Measurements from ENCODE around the gene PLEK2. TPM values are rescaled to one million over a fixed set of nuclear protein-coding genes. Genes with fewer than 3 reads are reported as not detected.

PLEK2 gene
- total RNA-seq, 1 experiment from 2014 or later: 46.0 TPM

DNA sequence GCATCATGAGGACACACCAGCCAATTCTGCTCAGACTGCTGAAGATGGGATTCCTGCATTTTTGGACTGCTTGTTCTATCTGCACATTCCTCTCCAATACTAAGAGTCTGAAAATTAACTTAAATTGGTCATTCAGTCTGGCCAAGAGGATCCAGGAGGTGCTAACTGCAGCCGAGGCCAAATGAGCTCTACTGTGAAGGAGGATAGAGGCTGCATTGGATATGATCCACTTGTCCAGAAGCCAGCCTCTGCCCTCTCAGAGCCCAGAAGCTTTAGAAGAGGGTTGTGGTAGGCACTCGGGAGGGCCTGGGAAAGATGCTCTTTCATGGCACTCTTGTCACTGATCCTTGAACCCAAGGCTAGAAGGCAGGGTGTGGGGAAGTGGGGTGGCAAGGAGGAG, 37.1 kb upstream of the PLEK2 start:
- no peak for DNase-seq
- no peaks in the 10 kb centered on the region for H3F3A ChIP-seq (ENCODE audit: insufficient read depth, low read depth)
- ChIA-PET CTCF (no interaction called here), POLR2A (ENCODE audit: unreplicated experiment) (no interaction called here)
- H3K9me3 ChIP-seq (ENCODE audit: insufficient read depth, low read depth): no peaks in the 10 kb centered on the region
- no TSS peak for BruUV-seq (replicated peaks)
- no peak overlapping the region for H2AFZ ChIP-seq
- H3K27me3 ChIP-seq (ENCODE audit: insufficient read depth, low read depth): no peaks in the 10 kb centered on the region
- no peaks in the 10 kb centered on the region for H3K9me2 ChIP-seq (ENCODE audit: insufficient read depth)
- no peaks in the 10 kb centered on the region for H4K20me1 ChIP-seq (ENCODE audit: insufficient read depth)
- peaks cover 8% of the 10 kb centered on the region; the same call in 1 of the 2 replicates for H3K4me1 ChIP-seq (replicated peaks; ENCODE audit: insufficient read depth)
- H3K4me3 ChIP-seq: no peak overlapping the region
- no peak for TF ChIP-seq EZH2 (IDR thresholded peaks at IDR 0.05; ENCODE audit: low read depth)
- TF ChIP-seq, protein P1, sequence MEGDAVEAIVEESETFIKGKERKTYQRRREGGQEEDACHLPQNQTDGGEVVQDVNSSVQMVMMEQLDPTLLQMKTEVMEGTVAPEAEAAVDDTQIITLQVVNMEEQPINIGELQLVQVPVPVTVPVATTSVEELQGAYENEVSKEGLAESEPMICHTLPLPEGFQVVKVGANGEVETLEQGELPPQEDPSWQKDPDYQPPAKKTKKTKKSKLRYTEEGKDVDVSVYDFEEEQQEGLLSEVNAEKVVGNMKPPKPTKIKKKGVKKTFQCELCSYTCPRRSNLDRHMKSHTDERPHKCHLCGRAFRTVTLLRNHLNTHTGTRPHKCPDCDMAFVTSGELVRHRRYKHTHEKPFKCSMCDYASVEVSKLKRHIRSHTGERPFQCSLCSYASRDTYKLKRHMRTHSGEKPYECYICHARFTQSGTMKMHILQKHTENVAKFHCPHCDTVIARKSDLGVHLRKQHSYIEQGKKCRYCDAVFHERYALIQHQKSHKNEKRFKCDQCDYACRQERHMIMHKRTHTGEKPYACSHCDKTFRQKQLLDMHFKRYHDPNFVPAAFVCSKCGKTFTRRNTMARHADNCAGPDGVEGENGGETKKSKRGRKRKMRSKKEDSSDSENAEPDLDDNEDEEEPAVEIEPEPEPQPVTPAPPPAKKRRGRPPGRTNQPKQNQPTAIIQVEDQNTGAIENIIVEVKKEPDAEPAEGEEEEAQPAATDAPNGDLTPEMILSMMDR (conservative IDR thresholded peaks at IDR 0.05): no peak
- H3K79me2 ChIP-seq (ENCODE audit: low read depth): no peaks in the 10 kb centered on the region
- H3K27ac ChIP-seq: no peak overlapping the region
- no peaks in the 10 kb centered on the region for H3K36me3 ChIP-seq (ENCODE audit: low read depth)
- intact Hi-C loops (cut with micrococcal nuclease; ENCODE audit: unreplicated experiment): no loop called here
- no peak overlapping the region for H3K4me2 ChIP-seq

DNA sequence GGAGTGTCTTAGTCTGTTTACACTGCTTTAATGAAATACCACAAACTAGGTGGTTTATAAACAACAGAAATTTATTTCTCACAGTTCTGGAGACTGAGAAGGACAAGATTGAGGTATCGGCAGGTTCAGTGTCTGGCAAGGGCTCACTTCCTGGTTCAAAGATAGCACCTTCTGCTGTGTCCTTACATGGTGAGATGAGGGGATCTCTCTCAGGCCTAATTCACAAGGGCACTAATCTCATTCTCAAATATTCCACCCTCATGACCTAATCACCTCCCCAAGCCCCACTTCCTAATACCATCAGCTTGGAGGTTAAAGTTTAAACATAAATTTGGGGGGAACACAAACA, 35.0 kb upstream of the PLEK2 start:
- H3K4me1 ChIP-seq (replicated peaks; ENCODE audit: insufficient read depth): peaks cover 11% of the 10 kb centered on the region; the same call in 1 of the 2 replicates
- H3K4me2 ChIP-seq: no peak overlapping the region
- no peaks in the 10 kb centered on the region for H3K9me3 ChIP-seq (ENCODE audit: insufficient read depth, low read depth)
- no peak for TF ChIP-seq EZH2 (IDR thresholded peaks at IDR 0.05; ENCODE audit: low read depth)
- TF ChIP-seq, protein P1 (conservative IDR thresholded peaks at IDR 0.05): no peak
- DNase-seq: no peak
- H3K27ac ChIP-seq: no peak overlapping the region
- H3F3A ChIP-seq (ENCODE audit: insufficient read depth, low read depth): no peaks in the 10 kb centered on the region
- intact Hi-C loops (cut with micrococcal nuclease; ENCODE audit: unreplicated experiment): no loop called here
- BruUV-seq (replicated peaks): no TSS peak
- no peaks in the 10 kb centered on the region for H3K79me2 ChIP-seq (ENCODE audit: low read depth)
- H3K9me2 ChIP-seq (ENCODE audit: insufficient read depth): no peaks in the 10 kb centered on the region
- H4K20me1 ChIP-seq (ENCODE audit: insufficient read depth): no peaks in the 10 kb centered on the region
- no peaks in the 10 kb centered on the region for H3K27me3 ChIP-seq (ENCODE audit: insufficient read depth, low read depth)
- CTCF ChIA-PET: no interaction called here
- no peak overlapping the region for H3K4me3 ChIP-seq
- H2AFZ ChIP-seq: no peak overlapping the region
- H3K36me3 ChIP-seq (ENCODE audit: low read depth): no peaks in the 10 kb centered on the region
- POLR2A ChIA-PET (ENCODE audit: unreplicated experiment): no interaction called here

DNA sequence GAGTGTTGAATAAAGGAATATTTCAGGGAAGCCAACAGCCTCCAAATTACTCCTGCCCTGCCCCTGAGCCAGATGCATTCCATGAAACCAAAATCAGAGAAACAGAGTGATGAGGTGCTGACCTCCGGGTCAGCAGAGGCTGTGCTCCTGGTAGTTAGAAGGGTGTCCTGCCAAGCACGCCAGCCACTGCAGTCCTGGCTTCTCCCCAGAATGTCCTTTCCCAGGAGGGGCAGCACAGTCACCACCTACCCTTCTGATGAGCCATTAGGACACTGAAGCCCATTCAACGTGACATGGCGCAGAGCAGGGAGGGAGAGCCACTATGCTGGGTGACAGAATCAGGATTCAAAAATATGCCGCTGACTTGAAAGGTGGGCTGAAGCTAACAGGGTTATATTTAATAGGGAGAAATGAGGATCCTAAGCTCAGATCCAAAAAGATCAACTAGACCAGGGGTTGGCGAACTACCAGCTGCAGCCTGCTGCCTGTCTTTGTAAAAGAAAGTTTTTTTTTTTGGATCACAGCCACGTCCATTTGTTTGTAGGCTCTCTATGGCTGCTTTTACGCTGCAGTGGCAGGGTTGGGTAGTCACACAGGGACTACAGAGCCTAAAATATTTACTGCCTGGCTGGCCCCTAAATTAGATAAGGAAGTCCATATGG, 34.5 kb upstream of the PLEK2 start:
- H3K4me3 ChIP-seq: no peak overlapping the region
- TF ChIP-seq EZH2 (IDR thresholded peaks at IDR 0.05; ENCODE audit: low read depth): no peak
- TF ChIP-seq, protein P1 (conservative IDR thresholded peaks at IDR 0.05): no peak
- H3K9me2 ChIP-seq (ENCODE audit: insufficient read depth): no peaks in the 10 kb centered on the region
- no peaks in the 10 kb centered on the region for H3K9me3 ChIP-seq (ENCODE audit: insufficient read depth, low read depth)
- intact Hi-C loops (cut with micrococcal nuclease; ENCODE audit: unreplicated experiment): no loop called here
- BruUV-seq (replicated peaks): no TSS peak
- no peaks in the 10 kb centered on the region for H3K79me2 ChIP-seq (ENCODE audit: low read depth)
- no peak overlapping the region for H2AFZ ChIP-seq
- no peaks in the 10 kb centered on the region for H4K20me1 ChIP-seq (ENCODE audit: insufficient read depth)
- no peak overlapping the region for H3K4me2 ChIP-seq
- H3K36me3 ChIP-seq (ENCODE audit: low read depth): no peaks in the 10 kb centered on the region
- CTCF ChIA-PET: no interaction called here
- no peaks in the 10 kb centered on the region for H3K27me3 ChIP-seq (ENCODE audit: insufficient read depth, low read depth)
- peaks cover 11% of the 10 kb centered on the region; the same call in 1 of the 2 replicates for H3K4me1 ChIP-seq (replicated peaks; ENCODE audit: insufficient read depth)
- DNase-seq: no peak
- POLR2A ChIA-PET (ENCODE audit: unreplicated experiment): no interaction called here
- no peak overlapping the region for H3K27ac ChIP-seq
- H3F3A ChIP-seq (ENCODE audit: insufficient read depth, low read depth): no peaks in the 10 kb centered on the region
